HCT116 (cell line): ENCODE measurements around the gene DNAH10. TPM values are rescaled to one million over a fixed set of nuclear protein-coding genes. Genes with fewer than 3 reads are reported as not detected.

Source experiments
- ATAC-seq: fragments of 200-7000 bp; cut with Tn5 transposase; 2 replicates; pipeline ENCODE4 v1.9.1; 2020; ENCODE audit warnings: mild to moderate bottlenecking, moderate library complexity
- BruUV-seq: library from RNA; stranded (reverse); fragments of 400-500 nt; replicated peaks from 2 replicates; lab custom pipeline; 2021; lab: Mats Ljungman, UMichigan
- CTCF ChIA-PET: fragments of 300-600 bp; sonication (Branson Sonifier 250); formaldehyde crosslinking; loops from one replicate; lab custom pipeline; 2021; ENCODE audit warnings: antibody characterized with exemption; lab: Charles Lee
- POLR2A ChIA-PET: fragments of 300-600, 350-600 bp; sonication (Branson Sonifier 250); formaldehyde crosslinking; loops from one replicate; lab custom pipeline; 2021; ENCODE audit warnings: antibody characterized with exemption; lab: Charles Lee
- RAD21 ChIA-PET, 2 experiments: fragments of 300-600 bp; sonication (Branson Sonifier 250); formaldehyde crosslinking; loops; one replicate each; lab custom pipeline; 2023; ENCODE audit warnings: low total read pairs in 2 of 2; ENCODE audit not compliant: uncharacterized antibody in 2 of 2, unreplicated experiment in 2 of 2, low non-redundant PET in 1 of 2; lab: Charles Lee
- DNase-seq: peaks from one replicate; pipeline ENCODE4 v3.0.0-alpha.2; 2010; ENCODE audit warnings: low read depth, low spot score
- H2AFZ ChIP-seq: fragments of 200-600 bp; shearing (Covaris generic), sonication (generic); 2 replicates; pipeline ENCODE4 v1.6.1; 2017; ENCODE audit warnings: low read depth, mixed run types, mixed read lengths, antibody characterized with exemption, low read length; ENCODE audit not compliant: poor library complexity, severe bottlenecking
- H3K27ac ChIP-seq: 2 replicates; pipeline ENCODE4 v1.5.1; 2012; ENCODE audit warnings: low read depth, low read length
- H3K27me3 ChIP-seq: fragments of 200-600 bp; sonication (generic); 2 replicates; pipeline ENCODE4 v1.6.1; 2016; ENCODE audit warnings: mixed run types, low read length, mixed read lengths; ENCODE audit not compliant: insufficient read depth
- H3K36me3 ChIP-seq, 2 experiments: fragments of 200-500 bp in 1 of 2; fragments of 200-600 bp in 1 of 2; sonication (Bioruptor generic) in 1 of 2; sonication (generic) in 1 of 2; 2 replicates each; pipeline versions ENCODE4 v1.5.1 to v1.6.1; 2014 to 2016; ENCODE audit warnings: low read length in 2 of 2, inconsistent platforms in 1 of 2, mixed read lengths in 1 of 2, mixed run types in 1 of 2; ENCODE audit not compliant: insufficient read depth in 2 of 2, control insufficient read depth in 1 of 2
- H3K4me1 ChIP-seq, 2 experiments: fragments of 200-600 bp in 1 of 2; sonication (generic) in 1 of 2; 2 replicates each; pipeline versions ENCODE4 v1.5.1 to v1.6.1; 2012 to 2017; ENCODE audit warnings: low read length in 2 of 2, inconsistent platforms in 1 of 2, mild to moderate bottlenecking in 1 of 2, mixed read lengths in 1 of 2, mixed run types in 1 of 2, moderate library complexity in 1 of 2; ENCODE audit not compliant: insufficient read depth in 2 of 2, control insufficient read depth in 1 of 2
- H3K4me2 ChIP-seq: fragments of 200-600 bp; sonication (generic); 2 replicates; pipeline ENCODE4 v1.6.1; 2017; ENCODE audit warnings: mixed run types, low read length, mixed read lengths
- H3K4me3 ChIP-seq, 2 experiments: fragments of 200-600 bp in 1 of 2; sonication (generic) in 1 of 2; replicated peaks in 1 of 2; 2 replicates each; pipeline ENCODE4 v1.5.1; 2011 to 2016; ENCODE audit warnings: low read length in 2 of 2, control low read depth in 1 of 2, low read depth in 1 of 2, mild to moderate bottlenecking in 1 of 2, mixed read lengths in 1 of 2, mixed run types in 1 of 2
- H3K79me2 ChIP-seq: fragments of 200-600 bp; sonication (generic); 2 replicates; pipeline ENCODE4 v1.6.1; 2017; ENCODE audit warnings: mild to moderate bottlenecking, mixed run types, low read length, moderate library complexity, mixed read lengths; ENCODE audit not compliant: insufficient read depth
- H3K9ac ChIP-seq: fragments of 200-600 bp; sonication (generic); 2 replicates; pipeline ENCODE4 v1.6.1; 2016; ENCODE audit warnings: low read length, mixed read lengths
- H3K9me2 ChIP-seq: fragments of 200-600 bp; sonication (generic), shearing (Covaris generic); 2 replicates; pipeline ENCODE4 v1.6.1; 2017; ENCODE audit warnings: mixed run types, mild to moderate bottlenecking, moderate library complexity; ENCODE audit not compliant: insufficient read depth
- H3K9me3 ChIP-seq, 2 experiments: fragments of 200-500 bp in 1 of 2; fragments of 200-600 bp in 1 of 2; sonication (Bioruptor generic) in 1 of 2; sonication (generic) in 1 of 2; 2 replicates each; pipeline ENCODE4 v1.6.1; 2014 to 2017; ENCODE audit warnings: low read length in 2 of 2, mixed read lengths in 2 of 2, inconsistent platforms in 1 of 2, low read depth in 1 of 2, mild to moderate bottlenecking in 1 of 2, mixed run types in 1 of 2, moderate library complexity in 1 of 2; ENCODE audit not compliant: control insufficient read depth in 1 of 2, insufficient read depth in 1 of 2
- H4K20me1 ChIP-seq: fragments of 200-600 bp; sonication (generic), shearing (Covaris generic); 2 replicates; pipeline ENCODE4 v1.6.1; 2017; ENCODE audit warnings: mixed run types, mild to moderate bottlenecking, moderate library complexity; ENCODE audit not compliant: insufficient read depth
- ATF3 ChIP-seq: IDR thresholded peaks from 2 replicates; pipeline ENCODE4 v1.6.1; 2012
- CEBPB ChIP-seq: IDR thresholded peaks from 2 replicates; pipeline ENCODE4 v1.6.1; 2012; ENCODE audit warnings: low read depth
- EGR1 ChIP-seq: IDR thresholded peaks from 2 replicates; pipeline ENCODE4 v1.6.1; 2012; ENCODE audit warnings: low read depth
- EZH2 ChIP-seq: fragments of 200-600 bp; sonication (generic); IDR thresholded peaks from 2 replicates; pipeline ENCODE4 v1.6.1; 2017; ENCODE audit warnings: antibody characterized with exemption, mixed run types
- EZH2phosphoT487 ChIP-seq: fragments of 200-600 bp; IDR thresholded peaks from 2 replicates; pipeline ENCODE4 v1.6.1; 2018; ENCODE audit warnings: antibody characterized with exemption, borderline replicate concordance
- JUND ChIP-seq: IDR thresholded peaks from 2 replicates; pipeline ENCODE4 v1.6.1; 2012
- POLR2AphosphoS5 ChIP-seq: IDR thresholded peaks from 2 replicates; pipeline ENCODE4 v1.6.1; 2011; ENCODE audit warnings: mild to moderate bottlenecking, low read depth, low read length, moderate library complexity
- SIN3A ChIP-seq: IDR thresholded peaks from 2 replicates; pipeline ENCODE4 v1.6.1; 2012; ENCODE audit warnings: low read depth
- YY1 ChIP-seq: IDR thresholded peaks from 2 replicates; pipeline ENCODE4 v1.6.1; 2011; ENCODE audit warnings: low read length, low read depth, moderate library complexity, mild to moderate bottlenecking; ENCODE audit not compliant: insufficient replicate concordance; ENCODE audit errors: extremely low read depth
- ZFX ChIP-seq: fragments of 450-650 bp; IDR thresholded peaks from 2 replicates; pipeline ENCODE4 v1.6.1; 2017
- ZNF274 ChIP-seq: fragments of 200-500 bp; sonication (Bioruptor generic); IDR thresholded peaks from 2 replicates; pipeline ENCODE4 v1.6.1; 2014; ENCODE audit warnings: mild to moderate bottlenecking, low read depth, low read length, inconsistent platforms
- intact Hi-C: fragments of 100-400 bp; cut with micrococcal nuclease; formaldehyde crosslinking; loops from 2 replicates; pipeline ENCODE4 v1.10.0; 2022
- total RNA-seq: library from RNA; stranded (reverse); gene quantifications from one replicate; pipeline ENCODE4 v1.2.1, GENCODE V29; 2021; ENCODE audit not compliant: unreplicated experiment
- TF ChIP-seq, protein P1 (sequence below), 3 experiments: fragments of 200-600 bp in 1 of 3; sonication (generic) in 1 of 3; IDR thresholded peaks in 2 of 3; conservative IDR thresholded peaks in 1 of 3; 2 replicates each; pipeline ENCODE4 v1.5.1; 2012 to 2017; ENCODE audit warnings: low read depth in 2 of 3, low read length in 2 of 3, antibody characterized with exemption in 1 of 3, borderline replicate concordance in 1 of 3, control low read depth in 1 of 3, mild to moderate bottlenecking in 1 of 3, mixed read lengths in 1 of 3, mixed run types in 1 of 3, moderate library complexity in 1 of 3; ENCODE audit not compliant: insufficient read depth in 1 of 3

Gene DNAH10
- total RNA-seq, 1 experiment from 2014 or later: 1.3 TPM

- BruUV-seq: no TSS peak
- H3K4me1 ChIP-seq: peaks cover 4 to 23% of the 10 kb centered on the region in 2 experiments; a peak in 3 of 4 replicates
- no peaks in the 10 kb centered on the region for H4K20me1 ChIP-seq
- DNase-seq (no peak), ATAC-seq (no peak)
- no peak overlapping the region for H3K27ac ChIP-seq
- H3K4me3 ChIP-seq: no peak overlapping the region
- RAD21 ChIA-PET: no interaction called here
- no peaks in the 10 kb centered on the region for H3K9me3 ChIP-seq
- no peak overlapping the region for H2AFZ ChIP-seq
- no peak overlapping the region for H3K9ac ChIP-seq
- H3K9me2 ChIP-seq: no peaks in the 10 kb centered on the region
- peaks cover 0 to 4% of the 10 kb centered on the region in 2 experiments; a peak in 1 of 4 replicates for H3K36me3 ChIP-seq
- H3K27me3 ChIP-seq: no peaks in the 10 kb centered on the region
- no peak overlapping the region for H3K4me2 ChIP-seq
- POLR2A ChIA-PET: no interaction called here
- no peak for TF ChIP-seq SIN3A
- TF ChIP-seq, protein P1, sequence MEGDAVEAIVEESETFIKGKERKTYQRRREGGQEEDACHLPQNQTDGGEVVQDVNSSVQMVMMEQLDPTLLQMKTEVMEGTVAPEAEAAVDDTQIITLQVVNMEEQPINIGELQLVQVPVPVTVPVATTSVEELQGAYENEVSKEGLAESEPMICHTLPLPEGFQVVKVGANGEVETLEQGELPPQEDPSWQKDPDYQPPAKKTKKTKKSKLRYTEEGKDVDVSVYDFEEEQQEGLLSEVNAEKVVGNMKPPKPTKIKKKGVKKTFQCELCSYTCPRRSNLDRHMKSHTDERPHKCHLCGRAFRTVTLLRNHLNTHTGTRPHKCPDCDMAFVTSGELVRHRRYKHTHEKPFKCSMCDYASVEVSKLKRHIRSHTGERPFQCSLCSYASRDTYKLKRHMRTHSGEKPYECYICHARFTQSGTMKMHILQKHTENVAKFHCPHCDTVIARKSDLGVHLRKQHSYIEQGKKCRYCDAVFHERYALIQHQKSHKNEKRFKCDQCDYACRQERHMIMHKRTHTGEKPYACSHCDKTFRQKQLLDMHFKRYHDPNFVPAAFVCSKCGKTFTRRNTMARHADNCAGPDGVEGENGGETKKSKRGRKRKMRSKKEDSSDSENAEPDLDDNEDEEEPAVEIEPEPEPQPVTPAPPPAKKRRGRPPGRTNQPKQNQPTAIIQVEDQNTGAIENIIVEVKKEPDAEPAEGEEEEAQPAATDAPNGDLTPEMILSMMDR (IDR thresholded peaks at IDR 0.05 in 2 of 3, conservative IDR thresholded peaks at IDR 0.05 in 1 of 3; ENCODE audit: borderline replicate concordance in 1 of 3, insufficient read depth in 1 of 3, low read depth in 2 of 3, low read length in 2 of 3): no peak
- TF ChIP-seq ZFX: no peak
- no peak for TF ChIP-seq CEBPB
- TF ChIP-seq ZNF274: no peak
- TF ChIP-seq EZH2phosphoT487: no peak
- TF ChIP-seq EGR1: no peak
- no peak for TF ChIP-seq JUND
- peaks cover 26% of the 10 kb centered on the region for H3K79me2 ChIP-seq
- intact Hi-C loops: no loop called here
- CTCF ChIA-PET: no interaction called here
Observed at GRCh38 chr12:123715195-123715594, 46.9 kb upstream of the DNAH10 start.

DNA sequence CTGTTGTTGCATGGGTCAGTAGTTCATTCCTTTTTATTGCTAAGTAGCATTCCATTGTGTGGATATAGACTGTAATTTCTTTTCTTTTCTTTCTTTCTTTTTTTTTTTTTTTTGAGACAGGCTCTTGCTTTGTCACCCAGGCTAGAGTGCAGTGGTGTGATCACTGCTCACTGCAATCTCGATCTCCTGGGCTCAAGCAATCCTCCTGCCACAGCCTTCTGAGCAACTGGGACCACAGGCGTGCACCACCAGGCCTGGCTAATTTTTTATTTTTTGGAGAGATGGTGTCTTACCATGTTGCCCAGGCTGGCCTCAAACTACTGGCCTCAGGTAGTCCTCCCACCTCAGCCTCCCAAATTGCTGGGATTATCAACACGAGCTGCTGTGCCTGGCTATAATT lies 44.8 kb upstream of the DNAH10 start:
- Histone ChIP-seq H4K20me1 (no peaks in the 10 kb centered on the region), H2AFZ (no peak overlapping the region), H3K27me3 (no peaks in the 10 kb centered on the region), H3K27ac (no peak overlapping the region), H3K36me3 (peaks cover 0 to 4% of the 10 kb centered on the region in 2 experiments; a peak in 1 of 4 replicates), H3K79me2 (peaks cover 25% of the 10 kb centered on the region), H3K9me2 (no peaks in the 10 kb centered on the region), H3K4me2 (no peak overlapping the region), H3K9me3 (no peaks in the 10 kb centered on the region), H3K4me3 (no peak overlapping the region), H3K9ac (no peak overlapping the region), H3K4me1 (peaks cover 4 to 13% of the 10 kb centered on the region in 2 experiments; a peak in 3 of 4 replicates)
- POLR2A ChIA-PET: no interaction called here
- ATAC-seq: no peak
- RAD21 ChIA-PET: no interaction called here
- DNase-seq: no peak
- intact Hi-C loops: no loop called here
- CTCF ChIA-PET: no interaction called here
- BruUV-seq: no TSS peak
- TF ChIP-seq EZH2 (no peak), ATF3 (no peak), YY1 (no peak), POLR2AphosphoS5 (no peak)
